Natural killer cell (primary cell): Measurements from ENCODE around the gene AZU1. TPM values are rescaled to one million over a fixed set of nuclear protein-coding genes. Genes with fewer than 3 reads are reported as not detected.

Source experiments
- ATAC-seq, 3 donors: fragments of 150-1000 bp in 2 of 3; fragments of 200-7000 bp in 1 of 3; cut with Tn5 transposase; 1 replicate in 1 of 3; 2 replicates in 2 of 3; pipeline ENCODE4 v1.10.0; 2021; ENCODE audit warnings: mild to moderate bottlenecking in 2 of 3, moderate library complexity in 2 of 3
- DNase-seq, 2 donors: peaks; one replicate each; pipeline versions ENCODE4 v3.0.0 to v3.0.0-alpha.2; 2013 to 2021; ENCODE audit warnings: mixed read lengths in 1 of 2
- H3K27ac ChIP-seq: one replicate; pipeline ENCODE4 v1.5.1; 2013; ENCODE audit warnings: mild to moderate bottlenecking, low read length
- H3K27me3 ChIP-seq: one replicate; pipeline ENCODE4 v1.6.1; 2013; ENCODE audit warnings: low read length; ENCODE audit not compliant: control insufficient read depth, insufficient read depth
- H3K36me3 ChIP-seq: one replicate; pipeline ENCODE4 v1.6.1; 2013; ENCODE audit warnings: low read length; ENCODE audit not compliant: control insufficient read depth, insufficient read depth
- H3K4me1 ChIP-seq: one replicate; pipeline ENCODE4 v1.6.1; 2013; ENCODE audit warnings: low read length; ENCODE audit not compliant: control insufficient read depth, insufficient read depth
- H3K4me3 ChIP-seq: one replicate; pipeline ENCODE4 v1.5.1; 2013; ENCODE audit warnings: low read length
- H3K9me3 ChIP-seq: one replicate; pipeline ENCODE4 v1.6.1; 2013; ENCODE audit warnings: low read length; ENCODE audit not compliant: control insufficient read depth, insufficient read depth
- H3K27ac Mint-ChIP-seq, 2 donors: one replicate each; pipeline ENCODE4 v1.8.0; 2022; ENCODE audit warnings: mild to moderate bottlenecking in 2 of 2, mixed read lengths in 2 of 2, moderate library complexity in 1 of 2
- H3K27me3 Mint-ChIP-seq, 2 donors: one replicate each; pipeline ENCODE4 v1.8.0; 2022; ENCODE audit warnings: low read depth in 2 of 2, mixed read lengths in 2 of 2
- H3K36me3 Mint-ChIP-seq: one replicate; pipeline ENCODE4 v1.8.0; 2022; ENCODE audit warnings: mixed read lengths
- H3K4me1 Mint-ChIP-seq, 2 donors: one replicate each; pipeline ENCODE4 v1.8.0; 2022; ENCODE audit warnings: mixed read lengths in 2 of 2
- H3K4me3 Mint-ChIP-seq: one replicate; pipeline ENCODE4 v1.8.0; 2022; ENCODE audit warnings: mild to moderate bottlenecking, moderate library complexity, mixed read lengths
- H3K9me3 Mint-ChIP-seq, 2 donors: one replicate each; pipeline ENCODE4 v1.8.0; 2022; ENCODE audit warnings: mixed read lengths in 2 of 2
- WGBS: methylation state at CpG from one replicate; pipeline ENCODE4 v1.1.7; 2013; ENCODE audit warnings: missing lambda C conversion rate; ENCODE audit not compliant: insufficient coverage; 5-methylcytosine and 5-hydroxymethylcytosine counted together
- intact Hi-C: fragments of 100-400 bp; cut with micrococcal nuclease; formaldehyde crosslinking; loops from one replicate; pipeline ENCODE4 v1.14.2; 2022
- total RNA-seq, 4 donors: library from RNA; stranded (reverse); fragments of 120-200 nt in 1 of 4; gene quantifications; one replicate each; pipeline versions ENCODE4 v1.2.3 to v1.2.4, GENCODE V29; 2013 to 2022
- TF ChIP-seq, protein P1 (sequence below): fragments of 200-600 bp; IDR thresholded peaks from one replicate; pipeline ENCODE4 v1.8.0; 2022; ENCODE audit warnings: antibody characterized with exemption

Gene AZU1
- total RNA-seq, 3 donors from 2014 or later (not counting 1 experiment from before 2014, with no cell fraction given), result 0.87 to 2.5 (median 1.8) TPM

DNA sequence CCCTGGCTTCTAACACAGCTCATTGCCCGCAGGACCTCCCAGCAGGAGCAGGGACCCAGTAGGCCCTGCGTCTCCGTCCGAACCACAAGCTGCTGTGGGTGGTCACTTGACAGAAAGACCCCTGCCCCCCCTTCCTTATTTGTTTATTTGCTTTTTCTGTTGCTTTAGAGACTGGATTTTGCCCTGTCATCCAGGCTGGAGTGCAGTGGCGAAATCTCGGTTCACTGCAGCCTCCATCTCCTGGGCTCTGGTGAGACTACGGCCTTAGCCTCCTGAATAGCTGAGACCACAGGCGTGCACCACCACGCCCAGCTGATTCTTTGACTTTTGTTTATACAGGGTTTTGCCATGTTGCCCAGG, 38.0 kb upstream of the AZU1 start:
- Mint-ChIP-seq H3K9me3 (no peaks in the 10 kb centered on the region), H3K4me1 (peaks cover 0 to 8% of the 10 kb centered on the region in 2 donors), H3K36me3 (no peaks in the 10 kb centered on the region), H3K4me3 (no peak overlapping the region), H3K27ac (no peak overlapping the region), H3K27me3 (no peaks in the 10 kb centered on the region)
- H3K9me3 ChIP-seq, result no peaks in the 10 kb centered on the region
- no peak overlapping the region for H3K27ac ChIP-seq
- no peak for DNase-seq
- H3K27me3 ChIP-seq, result no peaks in the 10 kb centered on the region
- peaks cover 4% of the 10 kb centered on the region for H3K4me1 ChIP-seq
- intact Hi-C loops, result no loop called here
- WGBS, result 91% methylated on average over 9 of the region's 9 CpGs
- no peak overlapping the region for H3K4me3 ChIP-seq
- H3K36me3 ChIP-seq, result no peaks in the 10 kb centered on the region
- TF ChIP-seq, protein P1, sequence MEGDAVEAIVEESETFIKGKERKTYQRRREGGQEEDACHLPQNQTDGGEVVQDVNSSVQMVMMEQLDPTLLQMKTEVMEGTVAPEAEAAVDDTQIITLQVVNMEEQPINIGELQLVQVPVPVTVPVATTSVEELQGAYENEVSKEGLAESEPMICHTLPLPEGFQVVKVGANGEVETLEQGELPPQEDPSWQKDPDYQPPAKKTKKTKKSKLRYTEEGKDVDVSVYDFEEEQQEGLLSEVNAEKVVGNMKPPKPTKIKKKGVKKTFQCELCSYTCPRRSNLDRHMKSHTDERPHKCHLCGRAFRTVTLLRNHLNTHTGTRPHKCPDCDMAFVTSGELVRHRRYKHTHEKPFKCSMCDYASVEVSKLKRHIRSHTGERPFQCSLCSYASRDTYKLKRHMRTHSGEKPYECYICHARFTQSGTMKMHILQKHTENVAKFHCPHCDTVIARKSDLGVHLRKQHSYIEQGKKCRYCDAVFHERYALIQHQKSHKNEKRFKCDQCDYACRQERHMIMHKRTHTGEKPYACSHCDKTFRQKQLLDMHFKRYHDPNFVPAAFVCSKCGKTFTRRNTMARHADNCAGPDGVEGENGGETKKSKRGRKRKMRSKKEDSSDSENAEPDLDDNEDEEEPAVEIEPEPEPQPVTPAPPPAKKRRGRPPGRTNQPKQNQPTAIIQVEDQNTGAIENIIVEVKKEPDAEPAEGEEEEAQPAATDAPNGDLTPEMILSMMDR, result no peak
- no peak for ATAC-seq

DNA sequence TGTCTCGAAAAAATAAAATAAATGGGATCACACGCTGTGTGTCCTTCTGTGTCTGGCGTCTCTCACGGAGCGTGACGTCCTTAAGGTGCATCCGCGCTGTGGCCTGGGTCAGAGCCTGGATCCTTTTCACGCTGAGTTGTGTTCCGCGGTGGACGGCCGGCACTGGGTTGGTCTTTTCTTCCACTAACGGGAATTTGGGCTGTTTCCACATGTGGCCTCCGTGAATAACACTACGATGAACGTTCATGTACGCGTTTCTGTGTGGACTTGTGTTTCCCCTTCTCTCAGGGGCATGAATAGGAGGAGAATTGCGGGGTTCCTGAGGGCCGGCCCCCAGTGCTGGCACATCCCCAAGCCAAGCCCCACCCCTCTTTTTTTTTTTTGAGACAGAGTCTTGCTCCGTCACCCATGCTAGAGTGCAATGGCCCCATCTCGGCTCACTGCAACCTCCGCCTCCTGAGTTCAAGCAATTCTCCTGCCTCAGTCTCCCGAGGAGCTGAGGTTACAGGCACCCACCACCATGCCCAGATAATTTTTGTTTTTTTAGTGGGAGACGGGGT, 36.5 kb upstream of the AZU1 start:
- TF ChIP-seq, protein P1, result no peak
- no peak overlapping the region for H3K4me3 Mint-ChIP-seq

DNA sequence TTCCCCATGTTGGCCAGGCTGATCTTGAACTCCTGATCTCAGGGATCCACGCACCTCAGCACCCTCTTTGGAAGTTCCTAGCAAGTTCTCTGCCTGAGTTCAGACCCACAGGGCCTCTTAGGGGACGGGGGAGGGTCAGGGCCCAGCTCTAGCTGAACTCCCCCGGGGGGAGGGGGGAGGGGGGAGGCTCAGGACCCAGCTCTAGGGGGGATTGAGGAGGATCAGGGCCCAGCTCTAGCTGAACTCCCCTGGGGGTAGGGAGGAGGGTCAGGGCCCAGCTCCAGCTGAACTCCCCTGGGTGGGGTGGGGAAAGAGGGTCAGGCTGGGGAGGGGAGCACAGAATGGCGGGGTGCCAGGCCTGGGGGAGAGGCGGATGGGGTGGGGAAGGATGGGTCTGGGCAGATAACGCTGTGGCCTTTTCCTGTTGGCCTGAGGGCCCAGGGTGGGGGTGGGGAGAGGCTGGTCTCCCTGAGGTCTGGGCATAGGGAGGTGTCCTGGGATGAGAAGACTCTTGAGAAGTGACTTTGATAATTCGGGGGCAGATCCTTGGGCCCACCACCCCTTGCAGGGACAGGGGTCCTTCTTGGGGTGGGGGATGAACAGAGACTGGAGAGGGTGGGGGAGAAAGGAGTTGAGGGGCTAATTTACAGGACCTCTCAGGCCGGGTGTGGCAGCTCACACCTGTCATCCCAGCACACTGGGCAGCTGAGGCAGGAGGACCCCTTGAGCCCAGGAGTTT, 35.9 kb upstream of the AZU1 start:
- Mint-ChIP-seq H3K36me3 (no peaks in the 10 kb centered on the region), H3K27ac (no peak overlapping the region), H3K27me3 (no peaks in the 10 kb centered on the region), H3K4me1 (peaks cover 3 to 10% of the 10 kb centered on the region in 2 donors), H3K9me3 (no peaks in the 10 kb centered on the region), H3K4me3 (no peak overlapping the region)
- 70% methylated on average over 8 of the region's 8 CpGs for WGBS
- Histone ChIP-seq H3K27ac (no peak overlapping the region), H3K4me3 (no peak overlapping the region), H3K36me3 (no peaks in the 10 kb centered on the region), H3K9me3 (no peaks in the 10 kb centered on the region), H3K4me1 (peaks cover 12% of the 10 kb centered on the region), H3K27me3 (no peaks in the 10 kb centered on the region)
- DNase-seq (no peak), ATAC-seq (no peak)
- intact Hi-C loops, result no loop called here
- TF ChIP-seq, protein P1, result no peak

More for the DNA sequence above, 36.5 kb upstream of the AZU1 start:
- 91% methylated on average over 26 of the region's 26 CpGs for WGBS
- Mint-ChIP-seq H3K27me3 (no peaks in the 10 kb centered on the region), H3K9me3 (no peaks in the 10 kb centered on the region), H3K27ac (no peak overlapping the region), H3K4me1 (peaks cover 0 to 8% of the 10 kb centered on the region in 2 donors), H3K36me3 (no peaks in the 10 kb centered on the region)
- DNase-seq, result no peak
- no peak for ATAC-seq
- intact Hi-C loops, result no loop called here
- Histone ChIP-seq H3K27me3 (no peaks in the 10 kb centered on the region), H3K27ac (no peak overlapping the region), H3K36me3 (no peaks in the 10 kb centered on the region), H3K4me3 (no peak overlapping the region), H3K9me3 (no peaks in the 10 kb centered on the region), H3K4me1 (peaks cover 6% of the 10 kb centered on the region)
